ENCODE data around the gene EGLN3.

DNA sequence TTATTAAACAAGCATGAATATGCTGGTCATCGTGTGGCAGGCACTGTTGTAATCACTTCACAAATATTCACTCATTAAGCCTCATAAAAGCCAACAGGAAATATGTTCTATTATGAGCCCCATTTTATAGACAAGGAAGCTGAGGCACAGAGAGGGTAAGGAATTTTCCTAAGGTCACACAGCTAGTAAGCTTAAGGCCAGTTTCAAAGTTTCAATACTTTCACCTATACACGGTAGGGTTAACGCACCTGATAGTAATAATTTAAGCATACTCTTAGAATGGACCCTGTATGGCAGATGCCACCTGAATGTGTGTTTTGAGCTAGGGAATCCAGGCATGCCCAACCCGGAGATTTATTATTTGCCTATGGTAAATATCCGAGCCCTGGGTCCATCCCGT lies 39.8 kb downstream of the EGLN3 start:
- TF ChIP-seq, protein P1, sequence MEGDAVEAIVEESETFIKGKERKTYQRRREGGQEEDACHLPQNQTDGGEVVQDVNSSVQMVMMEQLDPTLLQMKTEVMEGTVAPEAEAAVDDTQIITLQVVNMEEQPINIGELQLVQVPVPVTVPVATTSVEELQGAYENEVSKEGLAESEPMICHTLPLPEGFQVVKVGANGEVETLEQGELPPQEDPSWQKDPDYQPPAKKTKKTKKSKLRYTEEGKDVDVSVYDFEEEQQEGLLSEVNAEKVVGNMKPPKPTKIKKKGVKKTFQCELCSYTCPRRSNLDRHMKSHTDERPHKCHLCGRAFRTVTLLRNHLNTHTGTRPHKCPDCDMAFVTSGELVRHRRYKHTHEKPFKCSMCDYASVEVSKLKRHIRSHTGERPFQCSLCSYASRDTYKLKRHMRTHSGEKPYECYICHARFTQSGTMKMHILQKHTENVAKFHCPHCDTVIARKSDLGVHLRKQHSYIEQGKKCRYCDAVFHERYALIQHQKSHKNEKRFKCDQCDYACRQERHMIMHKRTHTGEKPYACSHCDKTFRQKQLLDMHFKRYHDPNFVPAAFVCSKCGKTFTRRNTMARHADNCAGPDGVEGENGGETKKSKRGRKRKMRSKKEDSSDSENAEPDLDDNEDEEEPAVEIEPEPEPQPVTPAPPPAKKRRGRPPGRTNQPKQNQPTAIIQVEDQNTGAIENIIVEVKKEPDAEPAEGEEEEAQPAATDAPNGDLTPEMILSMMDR (IDR thresholded peaks at IDR 0.05) = no peak
- TF ChIP-seq TCF7L2 (IDR thresholded peaks at IDR 0.05; ENCODE audit: low read depth, low read length) (no peak), POLR2AphosphoS5 (IDR thresholded peaks at IDR 0.05; ENCODE audit: low read depth, low read length) (no peak), SIN3A (IDR thresholded peaks at IDR 0.05; ENCODE audit: borderline replicate concordance, insufficient read depth, low read depth, low read length) (no peak)
- TF ChIP-seq, protein P2, sequence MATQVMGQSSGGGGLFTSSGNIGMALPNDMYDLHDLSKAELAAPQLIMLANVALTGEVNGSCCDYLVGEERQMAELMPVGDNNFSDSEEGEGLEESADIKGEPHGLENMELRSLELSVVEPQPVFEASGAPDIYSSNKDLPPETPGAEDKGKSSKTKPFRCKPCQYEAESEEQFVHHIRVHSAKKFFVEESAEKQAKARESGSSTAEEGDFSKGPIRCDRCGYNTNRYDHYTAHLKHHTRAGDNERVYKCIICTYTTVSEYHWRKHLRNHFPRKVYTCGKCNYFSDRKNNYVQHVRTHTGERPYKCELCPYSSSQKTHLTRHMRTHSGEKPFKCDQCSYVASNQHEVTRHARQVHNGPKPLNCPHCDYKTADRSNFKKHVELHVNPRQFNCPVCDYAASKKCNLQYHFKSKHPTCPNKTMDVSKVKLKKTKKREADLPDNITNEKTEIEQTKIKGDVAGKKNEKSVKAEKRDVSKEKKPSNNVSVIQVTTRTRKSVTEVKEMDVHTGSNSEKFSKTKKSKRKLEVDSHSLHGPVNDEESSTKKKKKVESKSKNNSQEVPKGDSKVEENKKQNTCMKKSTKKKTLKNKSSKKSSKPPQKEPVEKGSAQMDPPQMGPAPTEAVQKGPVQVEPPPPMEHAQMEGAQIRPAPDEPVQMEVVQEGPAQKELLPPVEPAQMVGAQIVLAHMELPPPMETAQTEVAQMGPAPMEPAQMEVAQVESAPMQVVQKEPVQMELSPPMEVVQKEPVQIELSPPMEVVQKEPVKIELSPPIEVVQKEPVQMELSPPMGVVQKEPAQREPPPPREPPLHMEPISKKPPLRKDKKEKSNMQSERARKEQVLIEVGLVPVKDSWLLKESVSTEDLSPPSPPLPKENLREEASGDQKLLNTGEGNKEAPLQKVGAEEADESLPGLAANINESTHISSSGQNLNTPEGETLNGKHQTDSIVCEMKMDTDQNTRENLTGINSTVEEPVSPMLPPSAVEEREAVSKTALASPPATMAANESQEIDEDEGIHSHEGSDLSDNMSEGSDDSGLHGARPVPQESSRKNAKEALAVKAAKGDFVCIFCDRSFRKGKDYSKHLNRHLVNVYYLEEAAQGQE (IDR thresholded peaks at IDR 0.05; ENCODE audit: insufficient read depth in 1 of 2, low read depth in 2 of 2, low read length in 1 of 2) = no peak
